Measurements from ENCODE around the gene ZAP70.
"Not testable (repeated sequence)": the region's sequence is repeated elsewhere in the genome, so short reads cannot be mapped to it uniquely, and the experiment has no call there.

DNA sequence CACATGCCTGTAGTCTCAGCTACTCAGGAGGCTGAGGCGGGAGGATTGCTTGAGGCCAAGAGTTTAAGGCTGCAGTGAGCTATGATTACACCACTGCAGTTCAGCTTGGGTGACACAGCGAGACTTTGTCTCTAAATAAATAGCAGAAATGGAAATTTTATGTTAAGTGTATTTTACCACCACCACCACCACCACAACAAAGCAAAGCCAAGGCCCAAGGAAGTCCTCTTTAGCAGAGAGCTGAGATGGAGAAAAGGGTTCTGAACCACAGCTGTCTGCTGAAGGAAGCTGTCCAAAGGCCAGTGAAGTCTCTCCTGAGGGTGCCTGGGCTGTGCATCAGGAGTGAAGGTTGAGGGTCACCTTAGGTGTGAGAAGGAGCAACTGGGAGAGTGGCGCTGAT, 26.1 kb upstream of the ZAP70 start:
- not testable (repeated sequence) for TF ChIP-seq MAX (IDR thresholded peaks at IDR 0.05; ENCODE audit: insufficient read depth, insufficient read length); POLR2A (IDR thresholded peaks at IDR 0.05; ENCODE audit: low read depth, low read length); FOS (IDR thresholded peaks at IDR 0.05; ENCODE audit: borderline replicate concordance, insufficient read depth, low read length); POLR2AphosphoS5 (IDR thresholded peaks at IDR 0.05; ENCODE audit: insufficient read depth, low read depth, low read length); EZH2 (IDR thresholded peaks at IDR 0.05; ENCODE audit: borderline replicate concordance, low read depth, low read length, severe bottlenecking); GATA2 (IDR thresholded peaks at IDR 0.05; ENCODE audit: insufficient read depth, insufficient read length, low read depth, low read length); MYC (IDR thresholded peaks at IDR 0.05; ENCODE audit: low read depth, low read length); JUN (IDR thresholded peaks at IDR 0.05; ENCODE audit: borderline replicate concordance, insufficient read depth, insufficient read length, low read depth)
- TF ChIP-seq, protein P1, sequence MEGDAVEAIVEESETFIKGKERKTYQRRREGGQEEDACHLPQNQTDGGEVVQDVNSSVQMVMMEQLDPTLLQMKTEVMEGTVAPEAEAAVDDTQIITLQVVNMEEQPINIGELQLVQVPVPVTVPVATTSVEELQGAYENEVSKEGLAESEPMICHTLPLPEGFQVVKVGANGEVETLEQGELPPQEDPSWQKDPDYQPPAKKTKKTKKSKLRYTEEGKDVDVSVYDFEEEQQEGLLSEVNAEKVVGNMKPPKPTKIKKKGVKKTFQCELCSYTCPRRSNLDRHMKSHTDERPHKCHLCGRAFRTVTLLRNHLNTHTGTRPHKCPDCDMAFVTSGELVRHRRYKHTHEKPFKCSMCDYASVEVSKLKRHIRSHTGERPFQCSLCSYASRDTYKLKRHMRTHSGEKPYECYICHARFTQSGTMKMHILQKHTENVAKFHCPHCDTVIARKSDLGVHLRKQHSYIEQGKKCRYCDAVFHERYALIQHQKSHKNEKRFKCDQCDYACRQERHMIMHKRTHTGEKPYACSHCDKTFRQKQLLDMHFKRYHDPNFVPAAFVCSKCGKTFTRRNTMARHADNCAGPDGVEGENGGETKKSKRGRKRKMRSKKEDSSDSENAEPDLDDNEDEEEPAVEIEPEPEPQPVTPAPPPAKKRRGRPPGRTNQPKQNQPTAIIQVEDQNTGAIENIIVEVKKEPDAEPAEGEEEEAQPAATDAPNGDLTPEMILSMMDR (IDR thresholded peaks at IDR 0.05; ENCODE audit: extremely low read depth in 1 of 2, insufficient read depth in 1 of 2, low read depth in 1 of 2, low read length in 2 of 2), result not testable (repeated sequence)
